Measurements from ENCODE around the gene ACACA.

ACACA gene

DNA sequence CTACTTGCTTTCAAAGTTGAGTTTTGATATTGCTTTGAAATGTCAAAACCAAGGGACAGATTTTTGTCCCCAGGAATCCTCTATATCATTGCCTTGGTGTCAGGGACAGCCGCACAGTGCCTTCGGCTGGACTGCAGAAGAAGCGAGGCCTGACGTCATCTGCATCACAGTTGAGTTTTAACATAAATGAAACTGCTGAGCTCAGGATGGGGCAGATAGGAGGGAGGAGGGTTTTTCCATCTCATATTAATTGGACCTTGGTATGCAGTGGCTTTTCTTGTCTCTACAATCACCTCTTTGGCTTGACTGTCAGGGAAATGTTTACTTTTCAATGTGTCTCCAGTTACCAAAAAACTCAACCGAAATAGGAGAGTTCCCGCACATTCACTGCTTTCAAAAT is 346.5 kb downstream of the ACACA start:
- no peak for DNase-seq

DNA sequence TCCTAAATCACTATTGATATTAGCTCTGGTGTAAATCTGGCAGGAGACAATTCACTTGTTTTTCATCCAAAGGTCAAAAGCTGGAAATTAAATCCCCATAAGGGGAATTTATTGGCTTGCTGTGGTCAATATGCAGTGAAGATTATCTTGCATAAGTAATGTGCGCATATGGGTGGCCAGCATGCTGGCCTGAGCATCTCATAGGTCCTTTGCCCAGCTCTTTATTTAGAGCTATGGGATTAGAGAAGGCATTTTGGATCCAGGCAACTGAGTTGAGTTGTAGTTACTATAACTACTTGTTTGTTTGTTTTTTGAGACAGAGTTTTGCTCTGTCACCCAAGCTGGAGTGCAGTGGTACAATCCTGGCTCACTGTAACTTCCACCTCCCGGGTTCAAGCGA is 347.1 kb downstream of the ACACA start:
- DNase-seq, result no peak

DNA sequence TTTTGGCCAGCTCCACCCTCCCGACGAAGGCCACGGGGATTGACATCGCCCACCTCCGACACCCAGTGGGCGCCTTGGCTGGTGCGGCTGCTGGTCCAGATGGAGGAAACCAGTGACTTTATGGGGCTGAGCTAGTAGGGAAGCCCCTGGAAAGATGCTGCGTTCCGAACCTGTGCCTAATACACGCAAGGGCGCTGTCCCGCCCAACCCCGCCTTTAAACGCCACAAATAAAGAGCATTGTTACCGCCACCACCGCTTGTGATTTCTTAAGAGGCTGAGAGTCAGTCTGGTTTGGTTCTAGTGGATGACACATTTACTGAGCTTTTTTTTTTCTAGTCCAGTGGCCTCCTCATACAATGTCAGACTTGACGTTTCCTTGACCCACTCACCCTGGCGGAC is 350.0 kb downstream of the ACACA start:
- no peak for DNase-seq

DNA sequence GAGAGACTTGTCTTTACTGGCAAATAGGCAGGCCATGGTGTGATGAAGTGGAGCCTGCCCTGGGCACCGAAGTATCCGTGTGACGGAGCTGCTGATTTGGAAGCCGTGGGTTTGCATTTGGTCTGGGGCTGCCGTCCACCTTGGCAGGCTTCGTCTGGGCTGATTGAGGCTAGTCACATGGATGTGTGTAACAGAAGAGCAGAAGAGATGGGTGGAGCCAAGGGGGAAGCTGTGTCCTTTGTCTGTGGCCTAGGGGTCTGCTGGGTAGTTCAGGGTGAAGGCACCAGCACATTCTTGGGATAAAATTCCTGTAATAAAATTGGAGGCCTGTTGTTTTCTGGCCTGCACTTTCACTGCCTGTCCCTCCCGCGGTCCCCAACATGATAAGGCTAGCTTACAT is 351.7 kb downstream of the ACACA start:
- no peak for DNase-seq

DNA sequence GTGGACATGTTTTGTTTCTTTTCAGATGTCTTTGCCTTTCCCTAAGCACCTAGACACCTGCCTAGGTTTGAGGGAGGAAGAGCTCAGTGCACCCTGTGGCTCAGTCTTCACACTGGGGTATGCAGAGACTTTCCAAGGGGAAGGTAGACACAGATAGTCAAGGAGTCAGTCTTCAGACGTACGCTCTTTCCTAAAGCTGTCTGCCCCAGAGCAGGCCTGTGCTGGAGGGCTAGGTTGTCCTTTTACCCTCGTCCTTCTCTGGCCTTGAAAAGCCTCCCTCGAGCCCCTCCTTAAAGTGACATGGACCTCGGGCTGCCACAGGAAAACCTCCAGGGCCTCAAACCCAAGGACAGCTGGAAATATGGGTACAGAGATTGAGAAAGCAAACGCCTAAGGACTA is 354.2 kb downstream of the ACACA start:
- no peak for DNase-seq

DNA sequence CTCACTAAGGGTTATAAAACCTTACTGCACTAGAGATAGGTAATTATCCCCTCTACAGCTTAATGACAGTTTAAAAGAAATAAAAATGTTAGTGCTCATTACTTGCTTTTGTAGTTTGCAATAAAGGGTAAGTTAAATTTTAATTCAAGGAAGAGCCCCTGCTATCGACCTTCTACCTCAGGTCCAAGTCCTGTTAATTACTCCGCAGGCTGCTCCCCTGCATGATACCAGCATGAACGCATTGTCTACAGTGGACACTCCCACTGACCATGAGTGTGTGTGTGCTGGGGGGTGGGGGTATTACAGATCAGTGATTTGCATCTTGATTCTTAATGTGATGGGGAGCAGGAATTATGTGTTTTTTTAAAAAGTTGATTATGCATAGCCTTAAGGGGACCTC is 354.8 kb downstream of the ACACA start:
- no peak for DNase-seq

DNA sequence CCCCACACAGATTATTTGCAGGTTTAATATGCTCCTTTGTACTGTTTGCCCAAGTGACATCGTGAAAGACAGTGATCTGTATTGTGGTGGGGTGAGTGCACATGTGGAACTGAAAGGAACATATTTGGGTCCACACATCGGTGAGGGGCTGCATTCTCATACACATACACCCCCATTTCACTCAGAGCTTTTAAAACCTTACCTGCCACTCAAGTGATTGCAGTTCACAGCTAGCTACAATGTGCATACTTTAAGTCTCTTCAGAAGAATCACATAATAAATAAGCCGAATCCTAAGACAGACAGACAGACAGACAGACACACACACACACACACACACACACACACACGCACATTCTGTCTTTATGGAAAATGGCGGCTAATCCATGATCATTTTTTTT is 355.3 kb downstream of the ACACA start:
- DNase-seq, result no peak

DNA sequence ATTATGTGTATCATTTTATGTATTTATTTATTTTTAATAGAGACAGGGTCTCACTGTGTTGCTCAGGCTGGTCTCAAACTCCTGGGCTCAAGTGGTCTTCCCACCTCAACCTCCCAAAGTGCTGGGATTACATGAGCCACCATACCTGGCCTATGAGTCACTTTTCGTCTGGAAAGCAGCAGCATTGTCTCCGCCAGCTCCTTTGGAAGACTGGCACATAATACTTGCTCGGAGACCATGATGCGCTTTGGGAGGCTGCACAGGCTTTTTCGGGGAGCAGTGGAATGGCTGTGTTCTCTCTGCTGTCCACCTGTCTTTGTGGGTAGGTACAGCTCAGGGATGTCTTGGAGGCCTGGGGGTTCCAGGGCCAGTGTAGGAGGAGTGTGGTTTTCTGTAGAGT is 355.7 kb downstream of the ACACA start:
- no peak for DNase-seq

DNA sequence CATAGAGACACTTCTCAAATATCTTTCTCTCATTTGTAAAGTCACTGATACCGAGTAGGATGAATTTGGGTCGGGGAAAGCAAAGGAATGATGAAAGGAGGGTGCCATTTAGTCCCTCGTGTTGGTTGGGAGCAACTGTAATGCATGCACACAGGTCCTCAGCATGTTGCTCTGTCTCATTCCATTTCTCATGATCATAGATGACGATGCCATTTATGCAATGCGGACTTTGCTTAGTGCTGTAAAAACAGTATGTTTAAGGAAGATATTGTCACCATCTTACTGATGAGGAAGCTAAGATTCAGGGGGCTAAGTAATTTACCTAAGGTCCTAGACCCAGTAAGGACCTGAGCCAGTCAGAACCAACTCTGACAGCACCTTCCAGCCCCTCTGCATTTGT is 357.8 kb downstream of the ACACA start:
- DNase-seq, result no peak

DNA sequence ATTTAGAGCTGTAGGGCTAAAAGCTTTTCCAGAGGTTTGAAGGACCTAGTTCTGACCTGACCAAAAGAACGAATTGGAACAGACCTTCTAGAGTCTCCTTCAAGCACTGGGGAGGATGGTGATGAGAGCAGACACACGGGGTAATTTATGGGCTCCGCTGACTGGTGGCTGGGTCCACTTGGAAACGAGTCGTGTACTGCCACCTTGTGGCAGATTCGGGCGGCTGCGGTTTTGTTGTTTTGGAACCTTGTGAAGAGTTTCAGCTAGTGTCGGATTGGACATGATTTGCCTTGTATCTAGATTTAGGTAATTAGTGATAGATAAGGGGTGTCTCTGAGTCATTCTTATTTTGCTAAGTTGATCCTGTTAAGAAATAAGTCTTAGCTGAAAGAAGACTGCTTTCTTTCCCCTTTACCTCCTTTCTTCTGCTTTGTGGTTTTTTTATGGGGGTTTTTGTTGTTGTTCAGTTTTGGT is 359.0 kb downstream of the ACACA start:
- DNase-seq, result peak; percentile 68

DNA sequence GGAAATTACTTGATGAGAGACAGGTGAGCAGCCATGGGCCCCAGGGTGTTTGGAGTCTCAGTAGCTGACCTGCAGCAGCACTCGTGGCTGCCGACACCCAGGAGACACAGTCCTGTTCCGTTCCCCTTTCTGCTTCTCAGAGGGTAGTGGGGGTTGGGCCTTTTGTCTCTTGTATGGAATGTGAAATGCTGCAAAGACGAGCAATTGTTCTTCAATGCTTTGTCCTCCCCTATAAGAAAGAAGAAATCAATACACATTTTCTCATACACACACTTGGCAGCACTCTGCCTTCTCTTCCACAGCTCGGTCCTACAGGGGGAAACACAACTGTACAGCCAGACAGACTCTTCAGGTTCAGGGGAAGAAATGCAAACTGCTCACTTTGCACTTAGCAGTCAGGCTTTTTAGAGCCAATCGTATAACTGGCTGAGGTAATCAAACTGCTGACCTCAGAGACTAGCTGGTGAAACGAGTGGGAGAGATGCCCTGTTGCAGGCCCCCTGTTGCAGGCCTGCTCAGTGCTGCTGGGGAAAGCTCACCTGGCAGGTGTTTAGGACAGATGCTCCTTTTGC is 361.2 kb downstream of the ACACA start:
- DNase-seq, result no peak

DNA sequence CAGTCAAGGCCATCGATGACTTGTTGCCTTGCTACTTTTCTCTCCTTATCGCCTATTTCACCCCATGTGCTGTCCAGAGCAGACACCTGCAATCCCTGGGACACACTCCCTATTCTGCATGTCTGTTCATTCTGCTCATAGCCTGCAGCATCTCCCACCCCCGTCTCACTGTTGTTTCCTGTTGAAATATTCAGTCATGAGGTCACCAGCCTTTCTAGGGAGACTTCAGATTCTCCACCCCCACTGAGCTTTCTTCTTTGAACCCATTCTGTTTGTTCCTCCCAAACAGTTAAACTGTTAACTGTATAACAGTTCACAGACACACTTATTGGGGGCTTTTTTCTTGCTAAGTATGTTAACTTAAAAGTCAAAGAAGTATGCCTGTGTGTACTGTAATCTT is 363.4 kb downstream of the ACACA start:
- DNase-seq, result no peak

DNA sequence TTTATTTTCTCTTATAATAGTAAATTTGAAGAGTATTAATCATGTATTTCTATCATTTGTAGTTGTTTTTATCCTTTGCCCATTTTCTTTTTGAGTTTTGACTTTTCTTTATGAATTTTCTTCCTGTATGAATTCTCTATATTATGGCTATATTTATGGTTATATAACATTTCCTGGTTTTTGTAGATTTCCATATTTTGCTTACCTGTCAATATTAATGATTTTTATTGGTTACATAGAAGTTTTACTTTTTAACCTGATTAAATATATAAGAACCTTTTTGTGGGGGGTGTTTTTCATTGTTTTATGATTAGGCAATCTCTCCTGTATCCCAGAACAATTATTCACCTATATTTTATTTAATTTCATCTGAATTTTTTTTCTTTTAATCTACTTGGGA is 364.7 kb downstream of the ACACA start:
- no peak for DNase-seq

DNA sequence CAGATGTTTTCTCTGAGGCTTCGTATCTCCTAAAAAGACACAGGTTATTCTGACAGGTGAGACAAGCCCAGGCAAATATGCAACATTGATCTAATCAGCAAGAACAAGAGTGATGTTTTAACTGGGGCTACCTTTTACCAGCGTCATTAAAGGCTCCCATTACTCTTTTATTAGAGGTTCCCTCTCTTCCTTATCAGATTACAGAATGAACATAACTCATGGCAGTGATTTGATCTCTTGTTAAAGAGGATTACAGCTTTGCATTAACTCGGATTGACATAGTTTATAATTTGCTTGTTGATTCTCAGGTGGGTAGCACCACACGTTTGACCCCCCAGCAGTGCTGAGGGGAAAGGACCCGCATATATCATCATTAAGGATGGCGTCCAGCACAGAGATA is 367.4 kb downstream of the ACACA start:
- DNase-seq, result no peak

DNA sequence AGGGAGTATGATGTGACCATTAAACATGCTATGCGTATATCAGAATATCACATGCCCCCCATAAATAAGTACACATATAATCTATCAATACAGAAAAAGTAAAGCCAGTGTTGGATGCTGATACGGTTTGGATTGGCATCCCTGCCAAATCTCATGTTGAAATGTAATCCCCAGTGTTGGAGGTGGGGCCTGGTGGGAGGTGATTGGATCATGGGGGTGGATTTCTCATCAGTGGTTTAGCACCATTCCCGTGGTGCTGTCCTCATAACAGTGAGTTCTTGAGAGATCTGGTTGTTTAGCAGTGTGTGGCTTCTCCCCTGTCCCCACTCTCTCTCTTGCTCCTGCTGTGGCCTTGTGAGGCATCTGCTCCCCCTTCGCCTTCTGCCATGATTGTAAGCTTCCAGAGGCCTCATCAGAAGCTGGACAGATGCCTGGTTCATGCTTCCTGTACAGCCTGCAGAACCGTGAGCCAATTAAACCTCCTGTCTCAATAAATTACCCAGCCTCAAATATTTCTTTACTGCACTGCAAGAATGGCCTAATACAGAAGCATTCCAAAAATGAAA is 369.0 kb downstream of the ACACA start:
- no peak for DNase-seq
